Activated CD4-positive, alpha-beta T cell treated with anti-CD3 and anti-CD28 coated beads, Interleukin-2, Interleukin-6, amounts not matched to agents 100 ng/mL and 50 ng/mL, durations not matched to agents 16 hours and 8 hours (primary cell): Measurements from ENCODE around the gene GARS1.
A peak's percentile ranks its signal among the peaks of the same experiment; 100 is the strongest.
"Not testable (repeated sequence)": the region's sequence is repeated elsewhere in the genome, so short reads cannot be mapped to it uniquely, and the experiment has no call there.

Experiments
- DNase-seq: peaks from one replicate; pipeline ENCODE4 v3.0.0-alpha.2; 2020

GARS1 gene

GRCh38 chr7:30575910-30576309 is 18.8 kb upstream of the GARS1 start:
- no peak for DNase-seq

- no peak for DNase-seq
Observed at GRCh38 chr7:30583181-30583580, 11.5 kb upstream of the GARS1 start.

- DNase-seq, result no peak
Observed at GRCh38 chr7:30584415-30584814, 10.3 kb upstream of the GARS1 start.

GRCh38 chr7:30584965-30585364 is 9.7 kb upstream of the GARS1 start:
- DNase-seq, result no peak

- no peak for DNase-seq
Observed at GRCh38 chr7:30585675-30586074, 9.0 kb upstream of the GARS1 start.

GRCh38 chr7:30587547-30587946 is 7.1 kb upstream of the GARS1 start:
- not testable (repeated sequence) for DNase-seq

- no peak for DNase-seq
Observed at GRCh38 chr7:30589111-30589510, 5.6 kb upstream of the GARS1 start.

GRCh38 chr7:30594048-30594539 is 584 bp upstream of the GARS1 start:
- DNase-seq, result peak; percentile 49

GRCh38 chr7:30595436-30596013 is 847 bp downstream of the GARS1 start:
- peak; percentile 10 for DNase-seq

GRCh38 chr7:30596014-30596641 is 1.4 kb downstream of the GARS1 start:
- peak; percentile 44 for DNase-seq

- DNase-seq, result no peak
Observed at GRCh38 chr7:30596721-30597120, 2.0 kb downstream of the GARS1 start.

- no peak for DNase-seq
Observed at GRCh38 chr7:30598121-30598876, 3.6 kb downstream of the GARS1 start.

GRCh38 chr7:30604901-30605300 is 10.2 kb downstream of the GARS1 start:
- no peak for DNase-seq

- no peak for DNase-seq
Observed at GRCh38 chr7:30605832-30606231, 11.2 kb downstream of the GARS1 start.

- DNase-seq, result no peak
Observed at GRCh38 chr7:30612658-30613265, 18.1 kb downstream of the GARS1 start.

GRCh38 chr7:30613366-30614325 is 19.0 kb downstream of the GARS1 start:
- no peak for DNase-seq

GRCh38 chr7:30616318-30616717 is 21.6 kb downstream of the GARS1 start:
- DNase-seq, result no peak

GRCh38 chr7:30617359-30617758 is 22.7 kb downstream of the GARS1 start:
- no peak for DNase-seq

GRCh38 chr7:30618080-30618676 is 23.5 kb downstream of the GARS1 start:
- DNase-seq, result no peak

GRCh38 chr7:30618961-30619360 is 24.3 kb downstream of the GARS1 start:
- no peak for DNase-seq

- no peak for DNase-seq
Observed at GRCh38 chr7:30625283-30625682, 30.6 kb downstream of the GARS1 start.

GRCh38 chr7:30627026-30627425 is 32.3 kb downstream of the GARS1 start:
- peak; percentile 24 for DNase-seq
